Measurements from ENCODE around the gene SCFD2. TPM values are rescaled to one million over a fixed set of nuclear protein-coding genes. Genes with fewer than 3 reads are reported as not detected.

The SCFD2 gene
- total RNA-seq, 2 experiments from 2014 or later = 18.8 to 19.9 TPM

DNA sequence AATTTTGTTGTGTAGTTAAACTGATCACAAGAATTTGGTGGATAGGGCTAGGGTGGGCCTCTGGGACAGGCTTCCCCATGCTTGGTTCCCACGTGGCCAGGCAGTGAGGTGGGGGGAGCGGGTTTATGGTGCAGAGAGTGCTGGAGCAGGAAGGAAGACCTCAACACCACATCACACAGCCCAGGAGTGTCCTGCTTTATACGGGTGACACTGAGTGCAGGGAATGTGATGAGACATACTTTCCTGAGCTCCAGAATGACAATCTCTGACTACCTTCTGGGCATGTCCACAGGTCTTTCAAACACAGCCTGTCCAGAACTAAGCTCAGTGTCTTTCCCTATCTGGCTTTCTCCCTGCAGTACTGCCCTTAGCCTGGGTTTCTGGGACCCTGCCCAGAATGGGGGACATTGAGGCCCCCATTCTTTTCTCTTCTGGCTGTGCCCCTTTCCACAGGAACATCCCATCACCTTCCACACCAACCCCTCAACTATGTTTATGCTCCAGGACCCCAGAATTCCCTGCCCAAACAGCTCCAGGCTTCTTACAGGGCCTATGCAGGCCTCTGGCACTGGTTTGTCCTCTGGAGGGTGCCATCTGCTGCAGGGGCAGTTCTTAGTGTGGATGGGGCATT is 540.3 kb downstream of the SCFD2 start:
- ChIA-PET POLR2A (no interaction called here), CTCF (interaction anchor here (1.4 kb wide), 1 partner anchor 158 kb away, joined by 3 read pairs; no protein-coding TSS in a partner anchor)
- Mint-ChIP-seq H3K27me3 (no peaks in the 10 kb centered on the region), H3K9me3 (peaks cover 3% of the 10 kb centered on the region), H3K4me3 (no peak overlapping the region), H3K27ac (peak overlapping the region; percentile 14), H3K4me1 (ENCODE audit: low read depth) (peaks cover 39% of the 10 kb centered on the region), H3K36me3 (no peaks in the 10 kb centered on the region)
- intact Hi-C loops (cut with micrococcal nuclease) = no loop called here
- peak; percentile 14 for DNase-seq

GRCh38 chr4:52824603-52825459 is 541.0 kb downstream of the SCFD2 start:
- intact Hi-C loops (cut with micrococcal nuclease) = loop anchor here (5.0 kb wide), 6 partner anchors 37 to 983 kb away; partner anchors contain the start of genes DCUN1D4 and RASL11B
- Mint-ChIP-seq H3K4me1 (ENCODE audit: low read depth) (peaks cover 39% of the 10 kb centered on the region), H3K27ac (peak overlapping the region; percentile 14), H3K4me3 (no peak overlapping the region), H3K36me3 (no peaks in the 10 kb centered on the region), H3K27me3 (no peaks in the 10 kb centered on the region), H3K9me3 (peaks cover 3% of the 10 kb centered on the region)
- no peak for DNase-seq
- ChIA-PET POLR2A (no interaction called here), CTCF (interaction anchor here (1.4 kb wide), 1 partner anchor 158 kb away, joined by 3 read pairs; no protein-coding TSS in a partner anchor)

DNA sequence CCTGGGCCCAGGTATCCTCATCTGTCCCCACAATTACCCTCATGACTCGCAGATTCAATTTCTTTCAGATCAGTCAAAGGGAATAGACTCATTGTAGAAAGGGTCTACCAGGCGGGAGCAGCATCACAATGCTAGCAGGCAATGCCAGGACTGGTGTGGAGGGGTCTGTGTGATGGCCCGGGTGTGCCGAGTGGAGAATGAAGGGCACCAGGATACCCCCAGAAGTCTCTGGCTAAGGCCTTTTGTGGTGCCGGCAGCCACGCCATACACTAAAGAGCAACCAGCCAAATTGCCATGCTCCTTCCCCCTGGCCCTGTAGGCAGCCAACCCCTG is 541.6 kb downstream of the SCFD2 start:
- CTCF ChIA-PET = no interaction called here
- peaks cover 39% of the 10 kb centered on the region for H3K4me1 Mint-ChIP-seq (ENCODE audit: low read depth)
- no peaks in the 10 kb centered on the region for H3K27me3 Mint-ChIP-seq
- H3K36me3 Mint-ChIP-seq = no peaks in the 10 kb centered on the region
- intact Hi-C loops (cut with micrococcal nuclease) = loop anchor here (5.0 kb wide), 6 partner anchors 38 to 982 kb away; partner anchors contain the start of genes DCUN1D4 and RASL11B
- POLR2A ChIA-PET = no interaction called here
- DNase-seq = no peak
- H3K9me3 Mint-ChIP-seq = peaks cover 3% of the 10 kb centered on the region
- H3K4me3 Mint-ChIP-seq = no peak overlapping the region
- H3K27ac Mint-ChIP-seq = peak overlapping the region; percentile 77

DNA sequence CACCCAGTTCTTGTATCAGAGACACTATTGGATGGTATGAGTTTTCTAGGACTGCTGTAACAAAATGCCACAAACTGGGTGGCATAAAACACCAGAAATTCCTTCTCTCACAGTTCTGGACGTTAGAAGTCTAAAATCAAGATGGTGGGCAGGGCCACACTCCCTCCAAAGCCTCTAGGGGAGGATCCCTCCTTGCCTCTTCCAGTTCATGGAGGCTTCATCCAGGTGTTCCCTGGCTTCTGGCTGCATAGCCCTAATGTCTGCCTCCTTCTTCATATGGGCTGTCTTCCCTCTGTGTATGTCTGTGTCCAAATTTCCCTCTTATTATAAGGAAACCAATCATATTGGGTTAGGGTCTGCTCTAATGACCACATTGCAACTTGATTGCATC is 542.2 kb downstream of the SCFD2 start:
- Mint-ChIP-seq H3K36me3 (no peaks in the 10 kb centered on the region), H3K4me3 (no peak overlapping the region), H3K9me3 (peaks cover 3% of the 10 kb centered on the region), H3K4me1 (ENCODE audit: low read depth) (peaks cover 39% of the 10 kb centered on the region), H3K27ac (peak overlapping the region; percentile 77), H3K27me3 (no peaks in the 10 kb centered on the region)
- no peak for DNase-seq
- CTCF ChIA-PET = no interaction called here
- intact Hi-C loops (cut with micrococcal nuclease) = loop anchor here (5.0 kb wide), 6 partner anchors 39 to 981 kb away; partner anchors contain the start of genes DCUN1D4 and RASL11B
- POLR2A ChIA-PET = interaction anchor here (0.7 to 1.8 kb wide), 5 partner anchors 21 to 165 kb away, joined by 3 to 13 read pairs (median 4); partner anchors contain the start of gene USP46

Other genes starting within 250 kb of the SCFD2 start
- gene FIP1L1, start 11.6 kb upstream of the SCFD2 start, total RNA-seq = 10 to 100 TPM; 65.0 to 72.7 TPM
- gene LNX1, start 225.4 kb upstream of the SCFD2 start, total RNA-seq = not detected